B cell (primary cell): Measurements from ENCODE around the gene SLC26A8. TPM values are rescaled to one million over a fixed set of nuclear protein-coding genes. Genes with fewer than 3 reads are reported as not detected.

Experiments
- ATAC-seq: fragments of 200-7000 bp; cut with Tn5 transposase; one replicate; pipeline ENCODE4 v1.10.0; 2021; ENCODE audit warnings: low read depth, mild to moderate bottlenecking, moderate number of reproducible peaks, moderate library complexity
- CTCF ChIA-PET: fragments of 350-600 bp; sonication (Branson Sonifier 250); formaldehyde crosslinking; loops from one replicate; lab custom pipeline; 2021; ENCODE audit warnings: antibody characterized with exemption, inconsistent platforms; lab: Charles Lee
- POLR2A ChIA-PET: fragments of 350-600 bp; sonication (Branson Sonifier 250); formaldehyde crosslinking; loops from one replicate; lab custom pipeline; 2021; ENCODE audit warnings: antibody characterized with exemption; lab: Charles Lee
- DNase-seq: peaks from one replicate; pipeline ENCODE4 v3.0.0; 2013
- H2AFZ ChIP-seq: 2 replicates; pipeline ENCODE4 v1.6.1; 2012; ENCODE audit warnings: mild to moderate bottlenecking, low read depth, low read length; ENCODE audit not compliant: insufficient read depth, poor library complexity, severe bottlenecking
- H3K27ac ChIP-seq, 2 donors: 1 replicate in 1 of 2; 2 replicates in 1 of 2; pipeline ENCODE4 v1.5.1; 2012 to 2013; ENCODE audit warnings: low read length in 2 of 2, mild to moderate bottlenecking in 2 of 2, moderate library complexity in 1 of 2
- H3K27me3 ChIP-seq, 4 experiments: fragments of 200-600 bp in 1 of 4; sonication (generic) in 1 of 4; replicated peaks in 1 of 4; 1 replicate in 2 of 4; 2 replicates in 2 of 4; pipeline versions ENCODE4 v1.6.1 to v1.7.0; 2013 to 2016; ENCODE audit warnings: low read length in 3 of 4, mild to moderate bottlenecking in 2 of 4, mixed read lengths in 1 of 4, moderate library complexity in 1 of 4; ENCODE audit not compliant: insufficient read depth in 4 of 4, control insufficient read depth in 3 of 4; ENCODE audit errors: control extremely low read depth in 1 of 4
- H3K36me3 ChIP-seq, 2 experiments: replicated peaks in 1 of 2; 1 replicate in 1 of 2; 2 replicates in 1 of 2; pipeline versions ENCODE4 v1.6.1 to v1.7.1; 2013; ENCODE audit warnings: low read length in 1 of 2; ENCODE audit not compliant: insufficient read depth in 2 of 2, control insufficient read depth in 1 of 2; ENCODE audit errors: control extremely low read depth in 1 of 2, extremely low read depth in 1 of 2
- H3K4me1 ChIP-seq, 2 donors: fragments of 200-600 bp in 1 of 2; sonication (generic) in 1 of 2; 1 replicate in 1 of 2; 2 replicates in 1 of 2; pipeline versions ENCODE4 v1.5.1 to v1.6.1; 2013 to 2017; ENCODE audit warnings: low read length in 2 of 2; ENCODE audit not compliant: control insufficient read depth in 2 of 2, insufficient read depth in 2 of 2
- H3K4me2 ChIP-seq: replicated peaks from 2 replicates; pipeline ENCODE3; 2012; ENCODE audit warnings: mild to moderate bottlenecking, low read depth, low read length; ENCODE audit not compliant: poor library complexity, severe bottlenecking
- H3K4me3 ChIP-seq, 5 experiments: fragments of 200-600 bp in 1 of 5; sonication (generic) in 1 of 5; 1 replicate in 3 of 5; 2 replicates in 2 of 5; pipeline versions ENCODE4 v1.5.1 to v1.7.0; 2011 to 2016; ENCODE audit warnings: low read length in 4 of 5, mild to moderate bottlenecking in 4 of 5, low read depth in 2 of 5, control low read depth in 1 of 5, moderate library complexity in 1 of 5; ENCODE audit not compliant: insufficient read depth in 1 of 5; ENCODE audit errors: control extremely low read depth in 1 of 5, extremely low read depth in 1 of 5
- H3K79me2 ChIP-seq: fragments of 200-600 bp; sonication (generic); one replicate; pipeline ENCODE4 v1.6.0; 2016; ENCODE audit warnings: low read length; ENCODE audit not compliant: control insufficient read depth, insufficient read depth
- H3K9ac ChIP-seq: fragments of 200-600 bp; sonication (generic); 2 replicates; pipeline ENCODE4 v1.6.1; 2017; ENCODE audit warnings: mild to moderate bottlenecking, low read length, moderate library complexity
- H3K9me3 ChIP-seq, 3 donors: one replicate each; pipeline versions ENCODE4 v1.6.1 to v1.7.1; 2013; ENCODE audit warnings: low read length in 2 of 3; ENCODE audit not compliant: control insufficient read depth in 2 of 3, insufficient read depth in 1 of 3; ENCODE audit errors: control extremely low read depth in 1 of 3
- H4K20me1 ChIP-seq: 2 replicates; pipeline ENCODE4 v1.6.0; 2012; ENCODE audit warnings: mild to moderate bottlenecking, low read length; ENCODE audit not compliant: insufficient read depth, control insufficient read depth, poor library complexity, severe bottlenecking
- H3K27ac Mint-ChIP-seq: one replicate; pipeline ENCODE4 v1.8.0; 2021; ENCODE audit warnings: mixed read lengths
- H3K27me3 Mint-ChIP-seq: one replicate; pipeline ENCODE4 v1.8.0; 2021; ENCODE audit warnings: mixed read lengths
- H3K4me1 Mint-ChIP-seq: one replicate; pipeline ENCODE4 v1.8.0; 2021; ENCODE audit warnings: mixed read lengths
- H3K4me3 Mint-ChIP-seq: one replicate; pipeline ENCODE4 v1.8.0; 2021; ENCODE audit warnings: mixed read lengths
- H3K9me3 Mint-ChIP-seq: one replicate; pipeline ENCODE4 v1.8.0; 2022; ENCODE audit warnings: mixed read lengths; ENCODE audit not compliant: insufficient read depth
- EZH2 ChIP-seq: IDR thresholded peaks from 2 replicates; pipeline ENCODE4 v1.6.1; 2012; ENCODE audit warnings: borderline replicate concordance, low read depth, mild to moderate bottlenecking, moderate library complexity, low read length; ENCODE audit not compliant: insufficient read depth, poor library complexity, severe bottlenecking
- WGBS: methylation state at CpG from one replicate; pipeline ENCODE4 v1.1.5; 2013; ENCODE audit warnings: missing lambda C conversion rate; ENCODE audit not compliant: insufficient coverage; 5-methylcytosine and 5-hydroxymethylcytosine counted together
- intact Hi-C: fragments of 100-400 bp; cut with micrococcal nuclease; formaldehyde crosslinking; loops from one replicate; pipeline ENCODE4 v1.10.0; 2022
- polyA plus RNA-seq: library from polyadenylated mRNA; depleted of rRNA; stranded (reverse); fragments of >200 nt; gene quantifications from 2 replicates; pipeline ENCODE4 v1.2.3, GENCODE V29; 2012
- total RNA-seq, 2 donors: library from RNA; stranded (reverse); fragments of 120-200 nt in 1 of 2; gene quantifications; 1 replicate in 1 of 2; 2 replicates in 1 of 2; pipeline versions ENCODE4 v1.2.3 to v1.2.4, GENCODE V29; 2013 to 2022
- TF ChIP-seq, protein P1 (sequence below): fragments of 200-600 bp; IDR thresholded peaks from one replicate; pipeline ENCODE4 v1.8.0; 2022; ENCODE audit warnings: antibody characterized with exemption, mild to moderate bottlenecking

The SLC26A8 gene
- total and polyA plus RNA-seq, 2 donors (not counting 1 experiment from before 2014, with no cell fraction given): 0.01 TPM; not detected in 1

DNA sequence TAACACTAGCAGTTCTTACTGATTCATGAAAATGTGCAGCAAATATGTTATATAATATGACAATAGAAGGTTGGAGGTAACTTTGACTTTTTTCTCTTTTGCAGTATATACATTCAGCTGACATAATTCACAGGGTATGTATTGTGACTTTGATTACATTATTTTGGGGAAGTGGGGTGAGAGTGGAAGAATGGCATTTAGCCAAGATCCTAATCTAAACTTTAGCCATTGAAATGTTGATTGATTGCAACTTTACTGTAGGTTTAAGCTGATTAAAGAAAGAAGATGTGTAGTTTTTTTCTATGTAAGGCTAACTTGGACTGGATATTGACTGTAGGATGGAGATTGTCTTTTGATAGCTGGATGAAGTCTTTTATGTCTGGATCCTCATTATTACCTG is 49.1 kb upstream of the SLC26A8 start:
- no peak overlapping the region for H3K27ac Mint-ChIP-seq
- no peak overlapping the region for H3K4me3 Mint-ChIP-seq
- Histone ChIP-seq H3K27me3 (no peaks in the 10 kb centered on the region), H3K9ac (no peak overlapping the region), H3K9me3 (no peaks in the 10 kb centered on the region), H3K36me3 (peaks cover 0 to 22% of the 10 kb centered on the region in 2 experiments), H3K4me2 (no peak overlapping the region), H2AFZ (no peak overlapping the region), H3K4me3 (no peak overlapping the region), H4K20me1 (peaks cover 17% of the 10 kb centered on the region), H3K4me1 (no peaks in the 10 kb centered on the region), H3K27ac (no peak overlapping the region), H3K79me2 (peaks cover 7% of the 10 kb centered on the region)
- peaks cover 12% of the 10 kb centered on the region for H3K4me1 Mint-ChIP-seq
- ChIA-PET POLR2A (interaction anchor here (0.6 kb wide), 1 partner anchor 122 kb away, joined by 3 read pairs; no protein-coding TSS in a partner anchor), CTCF (interaction anchor here (1.0 to 3.1 kb wide), 6 partner anchors 8 to 227 kb away, joined by 3 to 14 read pairs (median 4); no protein-coding TSS in a partner anchor)
- no peaks in the 10 kb centered on the region for H3K9me3 Mint-ChIP-seq
- TF ChIP-seq, protein P1, sequence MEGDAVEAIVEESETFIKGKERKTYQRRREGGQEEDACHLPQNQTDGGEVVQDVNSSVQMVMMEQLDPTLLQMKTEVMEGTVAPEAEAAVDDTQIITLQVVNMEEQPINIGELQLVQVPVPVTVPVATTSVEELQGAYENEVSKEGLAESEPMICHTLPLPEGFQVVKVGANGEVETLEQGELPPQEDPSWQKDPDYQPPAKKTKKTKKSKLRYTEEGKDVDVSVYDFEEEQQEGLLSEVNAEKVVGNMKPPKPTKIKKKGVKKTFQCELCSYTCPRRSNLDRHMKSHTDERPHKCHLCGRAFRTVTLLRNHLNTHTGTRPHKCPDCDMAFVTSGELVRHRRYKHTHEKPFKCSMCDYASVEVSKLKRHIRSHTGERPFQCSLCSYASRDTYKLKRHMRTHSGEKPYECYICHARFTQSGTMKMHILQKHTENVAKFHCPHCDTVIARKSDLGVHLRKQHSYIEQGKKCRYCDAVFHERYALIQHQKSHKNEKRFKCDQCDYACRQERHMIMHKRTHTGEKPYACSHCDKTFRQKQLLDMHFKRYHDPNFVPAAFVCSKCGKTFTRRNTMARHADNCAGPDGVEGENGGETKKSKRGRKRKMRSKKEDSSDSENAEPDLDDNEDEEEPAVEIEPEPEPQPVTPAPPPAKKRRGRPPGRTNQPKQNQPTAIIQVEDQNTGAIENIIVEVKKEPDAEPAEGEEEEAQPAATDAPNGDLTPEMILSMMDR: no peak
- TF ChIP-seq EZH2: no peak
- no peak for DNase-seq
- intact Hi-C loops: no loop called here
- H3K27me3 Mint-ChIP-seq: no peaks in the 10 kb centered on the region
- ATAC-seq: no peak

DNA sequence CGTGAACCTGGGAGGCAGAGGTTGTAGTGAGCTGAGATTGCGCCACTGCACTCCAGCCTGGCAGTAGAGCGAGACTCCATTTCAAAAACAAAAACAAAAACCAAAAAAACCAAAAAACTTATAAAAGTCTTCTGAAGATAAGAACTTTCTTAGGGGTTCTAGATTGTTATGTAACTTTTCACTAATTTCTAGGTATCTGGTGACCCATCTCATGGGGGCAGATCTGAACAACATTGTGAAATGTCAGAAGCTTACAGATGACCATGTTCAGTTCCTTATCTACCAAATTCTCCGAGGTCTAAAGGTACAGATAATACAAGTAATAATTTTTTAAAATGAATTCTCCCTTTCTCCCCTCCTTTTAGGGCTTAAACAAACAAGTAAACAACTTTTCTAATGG is 48.2 kb upstream of the SLC26A8 start:
- Histone ChIP-seq H3K27ac (no peak overlapping the region), H3K79me2 (peaks cover 16% of the 10 kb centered on the region), H2AFZ (no peak overlapping the region), H3K27me3 (no peaks in the 10 kb centered on the region), H3K4me1 (no peaks in the 10 kb centered on the region), H3K4me3 (no peak overlapping the region), H3K9me3 (no peaks in the 10 kb centered on the region), H3K9ac (no peak overlapping the region), H3K36me3 (peaks cover 0 to 14% of the 10 kb centered on the region in 2 experiments), H4K20me1 (peaks cover 26% of the 10 kb centered on the region), H3K4me2 (no peak overlapping the region)
- Mint-ChIP-seq H3K4me3 (no peak overlapping the region), H3K27me3 (no peaks in the 10 kb centered on the region), H3K27ac (no peak overlapping the region), H3K9me3 (no peaks in the 10 kb centered on the region), H3K4me1 (peaks cover 18% of the 10 kb centered on the region)
- POLR2A ChIA-PET: interaction anchor here (0.7 kb wide), 1 partner anchor 193 kb away, joined by 3 read pairs; no protein-coding TSS in a partner anchor
- CTCF ChIA-PET: interaction anchor here (3.1 kb wide), 1 partner anchor 22 kb away, joined by 14 read pairs; no protein-coding TSS in a partner anchor
- TF ChIP-seq, protein P1: no peak
- TF ChIP-seq EZH2: no peak
- intact Hi-C loops: no loop called here
- no CpG with 5 or more reads among the region's 4 CpGs for WGBS
- DNase-seq: no peak
- no peak for ATAC-seq
